CD4-positive, alpha-beta T cell treated with Interleukin-17A for 1 hour (primary cell): ENCODE data around the gene MEIS1.

Source experiments
- DNase-seq: peaks from one replicate; pipeline ENCODE4 v3.0.0-alpha.2; 2020

Gene MEIS1

GRCh38 chr2:66539452-66539851 lies 104.5 kb downstream of the MEIS1 start:
- DNase-seq: no peak

GRCh38 chr2:66541646-66542045 lies 106.7 kb downstream of the MEIS1 start:
- DNase-seq: no peak

GRCh38 chr2:66543257-66543767 lies 108.4 kb downstream of the MEIS1 start:
- no peak for DNase-seq

- no peak for DNase-seq
Measured at GRCh38 chr2:66544258-66544657, 109.3 kb downstream of the MEIS1 start.

GRCh38 chr2:66545258-66545657 lies 110.3 kb downstream of the MEIS1 start:
- no peak for DNase-seq

- DNase-seq: no peak
Measured at GRCh38 chr2:66547118-66547517, 112.2 kb downstream of the MEIS1 start.

- no peak for DNase-seq
Measured at GRCh38 chr2:66547887-66548286, 113.0 kb downstream of the MEIS1 start.

GRCh38 chr2:66548422-66548821 lies 113.5 kb downstream of the MEIS1 start:
- no peak for DNase-seq

- DNase-seq: no peak
Measured at GRCh38 chr2:66550826-66551225, 115.9 kb downstream of the MEIS1 start.

GRCh38 chr2:66553370-66553769 lies 118.4 kb downstream of the MEIS1 start:
- DNase-seq: no peak

- DNase-seq: no peak
Measured at GRCh38 chr2:66555091-66555490, 120.2 kb downstream of the MEIS1 start.

- DNase-seq: no peak
Measured at GRCh38 chr2:66555501-66556324, 120.8 kb downstream of the MEIS1 start.

GRCh38 chr2:66559672-66560071 lies 124.7 kb downstream of the MEIS1 start:
- no peak for DNase-seq

GRCh38 chr2:66560683-66561082 lies 125.8 kb downstream of the MEIS1 start:
- no peak for DNase-seq

GRCh38 chr2:66561645-66562303 lies 126.8 kb downstream of the MEIS1 start:
- DNase-seq: no peak

GRCh38 chr2:66562304-66562685 lies 127.4 kb downstream of the MEIS1 start:
- no peak for DNase-seq

- no peak for DNase-seq
Measured at GRCh38 chr2:66563473-66563872, 128.5 kb downstream of the MEIS1 start.

GRCh38 chr2:66565291-66565690 lies 130.4 kb downstream of the MEIS1 start:
- DNase-seq: no peak

GRCh38 chr2:66566726-66567399 lies 131.9 kb downstream of the MEIS1 start:
- no peak for DNase-seq

- DNase-seq: no peak
Measured at GRCh38 chr2:66567729-66568128, 132.8 kb downstream of the MEIS1 start.

GRCh38 chr2:66568650-66569300 lies 133.8 kb downstream of the MEIS1 start:
- DNase-seq: no peak

- no peak for DNase-seq
Measured at GRCh38 chr2:66569321-66569851, 134.5 kb downstream of the MEIS1 start.

- no peak for DNase-seq
Measured at GRCh38 chr2:66569974-66570373, 135.0 kb downstream of the MEIS1 start.
